H1 (cell line): Measurements from ENCODE around the gene IGFBP3.

Experiments
- CTCF ChIP-seq, 3 experiments: IDR thresholded peaks; 1 replicate in 2 of 3; 2 replicates in 1 of 3; pipeline versions ENCODE4 v1.5.1 to v1.6.1; 2011; ENCODE audit warnings: low read length in 3 of 3, mild to moderate bottlenecking in 3 of 3, inconsistent platforms in 2 of 3, low read depth in 1 of 3, moderate library complexity in 1 of 3; ENCODE audit not compliant: insufficient read depth in 1 of 3; ENCODE audit errors: control extremely low read depth in 1 of 3
- POLR2A ChIP-seq, 2 experiments: IDR thresholded peaks; 1 replicate in 1 of 2; 2 replicates in 1 of 2; pipeline ENCODE4 v1.6.1; 2011; ENCODE audit warnings: low read depth in 2 of 2, low read length in 2 of 2, mild to moderate bottlenecking in 2 of 2; ENCODE audit errors: control extremely low read depth in 1 of 2

- TF ChIP-seq CTCF (IDR thresholded peaks at IDR 0.05; ENCODE audit: control extremely low read depth in 1 of 3, insufficient read depth in 1 of 3, low read depth in 1 of 3, low read length in 3 of 3) (no peak), POLR2A (IDR thresholded peaks at IDR 0.05; ENCODE audit: control extremely low read depth in 1 of 2, low read depth in 2 of 2, low read length in 2 of 2) (no peak)
These were observed 41.8 kb upstream of the IGFBP3 start for GRCh38 chr7:45962861-45963260.
